NCI-H2107 treated with DMSO at 0.1 percent for 48 hours (cell line): ENCODE measurements around the gene CCL4L2.
"Not testable (repeated sequence)": the region's sequence is repeated elsewhere in the genome, so short reads cannot be mapped to it uniquely, and the experiment has no call there.

ENCODE experiments used
- DNase-seq: peaks from one replicate; lab custom pipeline; 2025; ENCODE audit not compliant: unreplicated experiment; lab: John Stamatoyannopoulos, UW

The CCL4L2 gene

GRCh38 chr17:36194832-36195433 is 15.9 kb upstream of the CCL4L2 start:
- DNase-seq = not testable (repeated sequence)

GRCh38 chr17:36195434-36196130 is 15.3 kb upstream of the CCL4L2 start:
- no peak for DNase-seq

GRCh38 chr17:36196131-36196486 is 14.8 kb upstream of the CCL4L2 start:
- no peak for DNase-seq

GRCh38 chr17:36197387-36197703 is 13.5 kb upstream of the CCL4L2 start:
- DNase-seq = no peak

- DNase-seq = no peak
Observed at GRCh38 chr17:36198831-36199465, 11.9 kb upstream of the CCL4L2 start.

- not testable (repeated sequence) for DNase-seq
Observed at GRCh38 chr17:36201102-36201501, 9.8 kb upstream of the CCL4L2 start.

- DNase-seq = not testable (repeated sequence)
Observed at GRCh38 chr17:36201506-36201905, 9.4 kb upstream of the CCL4L2 start.

- no peak for DNase-seq
Observed at GRCh38 chr17:36203335-36203734, 7.5 kb upstream of the CCL4L2 start.

- DNase-seq = no peak
Observed at GRCh38 chr17:36204724-36205500, 6.0 kb upstream of the CCL4L2 start.

- DNase-seq = no peak
Observed at GRCh38 chr17:36205637-36206485, 5.0 kb upstream of the CCL4L2 start.

GRCh38 chr17:36206486-36206821 is 4.4 kb upstream of the CCL4L2 start:
- DNase-seq = not testable (repeated sequence)

- not testable (repeated sequence) for DNase-seq
Observed at GRCh38 chr17:36207383-36207782, 3.5 kb upstream of the CCL4L2 start.

GRCh38 chr17:36209575-36209974 is 1.3 kb upstream of the CCL4L2 start:
- DNase-seq = no peak

- not testable (repeated sequence) for DNase-seq
Observed at GRCh38 chr17:36211484-36212271, 815 bp downstream of the CCL4L2 start.

- DNase-seq = no peak
Observed at GRCh38 chr17:36212272-36212605, 1.4 kb downstream of the CCL4L2 start.

- DNase-seq = no peak
Observed at GRCh38 chr17:36212966-36213365, 2.1 kb downstream of the CCL4L2 start.

- DNase-seq = no peak
Observed at GRCh38 chr17:36213695-36214094, 2.8 kb downstream of the CCL4L2 start.

- no peak for DNase-seq
Observed at GRCh38 chr17:36214918-36215317, 4.1 kb downstream of the CCL4L2 start.

GRCh38 chr17:36215406-36216308 is 4.8 kb downstream of the CCL4L2 start:
- DNase-seq = not testable (repeated sequence)
